ENCODE data around the gene MALRD1.

- TF ChIP-seq CTCF (IDR thresholded peaks at IDR 0.05): no peak
- no peak for TF ChIP-seq EP300 (IDR thresholded peaks at IDR 0.05)
- no peak for TF ChIP-seq POLR2A (IDR thresholded peaks at IDR 0.05; ENCODE audit: low read depth)
Measured at GRCh38 chr10:19317952-19318351, 269.4 kb downstream of the MALRD1 start.
